ENCODE measurements around the gene ASPDH.

DNA sequence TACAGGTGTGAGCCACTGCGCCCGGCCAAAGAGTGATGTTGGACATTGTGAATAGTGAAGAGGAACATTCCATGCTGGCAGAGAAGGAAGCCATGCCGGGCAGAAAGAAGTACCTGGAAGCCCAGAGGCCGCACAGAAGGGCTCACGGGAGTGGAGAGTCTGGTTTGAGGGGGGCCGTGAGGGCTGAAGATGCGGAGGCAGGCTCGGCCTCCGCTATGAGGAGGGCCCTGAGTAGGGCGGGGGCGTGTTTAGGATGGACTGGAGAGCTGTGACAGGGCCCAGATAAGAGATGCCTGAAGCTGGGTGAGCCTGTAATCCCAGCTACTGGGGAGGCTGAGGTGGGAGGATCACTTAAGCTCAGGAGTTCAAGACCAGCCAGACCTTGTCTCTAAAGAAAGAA, 4.3 kb downstream of the ASPDH start:
- TF ChIP-seq EZH2 (IDR thresholded peaks at IDR 0.05; ENCODE audit: insufficient read depth, poor library complexity, severe bottlenecking) (no peak), EZH2phosphoT487 (IDR thresholded peaks at IDR 0.05; ENCODE audit: insufficient read depth, low read depth) (no peak)

Measured in GM23248 (cell line).